ENCODE measurements around the gene NMNAT1. TPM values are rescaled to one million over a fixed set of nuclear protein-coding genes. Genes with fewer than 3 reads are reported as not detected.

The NMNAT1 gene
- total RNA-seq, 1 experiment from 2014 or later: 8.6 TPM

GRCh38 chr1:9927259-9927658 lies 16.0 kb upstream of the NMNAT1 start:
- no peak for ATAC-seq

More at GRCh38 chr1:9927259-9927658, 16.0 kb upstream of the NMNAT1 start:
- BruUV-seq (replicated peaks): no TSS peak
- no peaks in the 10 kb centered on the region for H3K9me2 ChIP-seq (ENCODE audit: insufficient read depth)
- no peak overlapping the region for H3K4me2 ChIP-seq (ENCODE audit: low read length)
- no peaks in the 10 kb centered on the region for H3K79me2 ChIP-seq (ENCODE audit: insufficient read depth, low read length)
- H3K4me1 ChIP-seq (ENCODE audit: control insufficient read depth in 1 of 2, insufficient read depth in 2 of 2, low read length in 2 of 2): no peaks in the 10 kb centered on the region
- H2AFZ ChIP-seq (ENCODE audit: low read depth, low read length, poor library complexity, severe bottlenecking): no peak overlapping the region
- no peaks in the 10 kb centered on the region for H4K20me1 ChIP-seq (ENCODE audit: insufficient read depth)
- intact Hi-C loops (cut with micrococcal nuclease): no loop called here
- no peaks in the 10 kb centered on the region for H3K9me3 ChIP-seq (ENCODE audit: control insufficient read depth in 1 of 2, insufficient read depth in 1 of 2, low read depth in 1 of 2, low read length in 2 of 2)
- RAD21 ChIA-PET (ENCODE audit: low non-redundant PET in 1 of 2, low total read pairs in 2 of 2, uncharacterized antibody in 2 of 2, unreplicated experiment in 2 of 2): no interaction called here
- no peak overlapping the region for H3K9ac ChIP-seq (ENCODE audit: low read length)
- DNase-seq (ENCODE audit: low read depth, low spot score): no peak
- no peak for TF ChIP-seq YY1 (IDR thresholded peaks at IDR 0.05; ENCODE audit: extremely low read depth, insufficient replicate concordance, low read depth, low read length)
- TF ChIP-seq POLR2AphosphoS5 (IDR thresholded peaks at IDR 0.05; ENCODE audit: low read depth, low read length): no peak
- no peak for TF ChIP-seq JUND (IDR thresholded peaks at IDR 0.05)
- TF ChIP-seq ATF3 (IDR thresholded peaks at IDR 0.05): no peak
- no peak for TF ChIP-seq CTCF (IDR thresholded peaks at IDR 0.05 in 2 of 3, conservative IDR thresholded peaks at IDR 0.05 in 1 of 3; ENCODE audit: borderline replicate concordance in 1 of 3, insufficient read depth in 1 of 3, low read depth in 2 of 3, low read length in 2 of 3)
- TF ChIP-seq MAX (IDR thresholded peaks at IDR 0.05): no peak
- no peak for TF ChIP-seq SIN3A (IDR thresholded peaks at IDR 0.05; ENCODE audit: low read depth)
- TF ChIP-seq ZBTB33 (IDR thresholded peaks at IDR 0.05; ENCODE audit: extremely low read depth, insufficient replicate concordance, low read length): no peak
- no peak for TF ChIP-seq CBX3 (IDR thresholded peaks at IDR 0.05; ENCODE audit: low read depth)
- no peak for TF ChIP-seq EGR1 (IDR thresholded peaks at IDR 0.05; ENCODE audit: low read depth)
- TF ChIP-seq ZNF274 (IDR thresholded peaks at IDR 0.05; ENCODE audit: low read depth, low read length): no peak
- no peak for TF ChIP-seq ELF1 (IDR thresholded peaks at IDR 0.05; ENCODE audit: borderline replicate concordance, low read depth)
- TF ChIP-seq EZH2phosphoT487 (IDR thresholded peaks at IDR 0.05; ENCODE audit: borderline replicate concordance): no peak
- TF ChIP-seq EZH2 (IDR thresholded peaks at IDR 0.05): no peak
- TF ChIP-seq TCF7L2 (IDR thresholded peaks at IDR 0.05; ENCODE audit: borderline replicate concordance, extremely low read depth, insufficient read depth, insufficient read length): no peak
- CTCF ChIA-PET: no interaction called here
- peaks cover 0 to 5% of the 10 kb centered on the region in 2 experiments; a peak in 2 of 4 replicates for H3K36me3 ChIP-seq (ENCODE audit: control insufficient read depth in 1 of 2, insufficient read depth in 2 of 2, low read length in 2 of 2)
- POLR2A ChIA-PET: no interaction called here
- H3K27ac ChIP-seq (ENCODE audit: low read depth, low read length): no peak overlapping the region
- H3K27me3 ChIP-seq (ENCODE audit: insufficient read depth, low read length): no peaks in the 10 kb centered on the region
- H3K4me3 ChIP-seq (replicated peaks in 1 of 2; ENCODE audit: low read depth in 1 of 2, low read length in 2 of 2): no peak overlapping the region

Data from HCT116 (cell line).